ENCODE data around the gene KIF12. TPM values are rescaled to one million over a fixed set of nuclear protein-coding genes. Genes with fewer than 3 reads are reported as not detected.
A peak's percentile ranks its signal among the peaks of the same experiment; 100 is the strongest.

The KIF12 gene
- total RNA-seq, 1 donor from 2014 or later, result not detected

- intact Hi-C loops (cut with micrococcal nuclease), result no loop called here
- TF ChIP-seq CTCF (IDR thresholded peaks at IDR 0.05; ENCODE audit: borderline replicate concordance), result no peak
Measured at GRCh38 chr9:114098021-114098935, 814 bp downstream of the KIF12 start.

GRCh38 chr9:114097613-114098020, 1.5 kb downstream of the KIF12 start:
- H3K9me3 ChIP-seq (replicated peaks), result peaks cover 13% of the 10 kb centered on the region
- peaks cover 15% of the 10 kb centered on the region for H3K4me1 ChIP-seq
- DNase-seq, result no peak
- intact Hi-C loops (cut with micrococcal nuclease), result no loop called here
- H3K4me3 ChIP-seq, result peak overlapping the region; percentile 67
- H3K36me3 ChIP-seq, result no peaks in the 10 kb centered on the region
- H3K27me3 ChIP-seq (ENCODE audit: low read depth), result peaks cover 61% of the 10 kb centered on the region
- no peak for TF ChIP-seq CTCF (IDR thresholded peaks at IDR 0.05; ENCODE audit: borderline replicate concordance)
- no peak overlapping the region for H3K27ac ChIP-seq (replicated peaks)

More at GRCh38 chr9:114098021-114098935, 814 bp downstream of the KIF12 start:
- no peaks in the 10 kb centered on the region for H3K36me3 ChIP-seq
- no peak for DNase-seq
- H3K27ac ChIP-seq (replicated peaks), result no peak overlapping the region
- H3K4me1 ChIP-seq, result peaks cover 15% of the 10 kb centered on the region
- H3K9me3 ChIP-seq (replicated peaks), result peaks cover 14% of the 10 kb centered on the region
- peaks cover 56% of the 10 kb centered on the region for H3K27me3 ChIP-seq (ENCODE audit: low read depth)
- peak overlapping the region; percentile 67 for H3K4me3 ChIP-seq

GRCh38 chr9:114096866-114097612, 2.1 kb downstream of the KIF12 start:
- Histone ChIP-seq H3K27ac (replicated peaks) (no peak overlapping the region), H3K36me3 (no peaks in the 10 kb centered on the region), H3K4me1 (peaks cover 15% of the 10 kb centered on the region), H3K4me3 (no peak overlapping the region), H3K27me3 (ENCODE audit: low read depth) (peaks cover 66% of the 10 kb centered on the region), H3K9me3 (replicated peaks) (peaks cover 7% of the 10 kb centered on the region)
- TF ChIP-seq CTCF (IDR thresholded peaks at IDR 0.05; ENCODE audit: borderline replicate concordance), result no peak
- no peak for DNase-seq
- intact Hi-C loops (cut with micrococcal nuclease), result no loop called here

GRCh38 chr9:114096041-114096511, 3.0 kb downstream of the KIF12 start:
- DNase-seq, result no peak
- intact Hi-C loops (cut with micrococcal nuclease), result no loop called here
- Histone ChIP-seq H3K9me3 (replicated peaks) (no peaks in the 10 kb centered on the region), H3K27me3 (ENCODE audit: low read depth) (peaks cover 67% of the 10 kb centered on the region), H3K4me1 (peaks cover 15% of the 10 kb centered on the region), H3K4me3 (no peak overlapping the region), H3K27ac (replicated peaks) (no peak overlapping the region), H3K36me3 (no peaks in the 10 kb centered on the region)
- TF ChIP-seq CTCF (IDR thresholded peaks at IDR 0.05; ENCODE audit: borderline replicate concordance), result no peak

GRCh38 chr9:114094971-114095370, 4.1 kb downstream of the KIF12 start:
- no peak for TF ChIP-seq CTCF (IDR thresholded peaks at IDR 0.05; ENCODE audit: borderline replicate concordance)
- Histone ChIP-seq H3K27me3 (ENCODE audit: low read depth) (peaks cover 72% of the 10 kb centered on the region), H3K36me3 (no peaks in the 10 kb centered on the region), H3K4me1 (peaks cover 15% of the 10 kb centered on the region), H3K27ac (replicated peaks) (no peak overlapping the region), H3K9me3 (replicated peaks) (no peaks in the 10 kb centered on the region), H3K4me3 (no peak overlapping the region)
- intact Hi-C loops (cut with micrococcal nuclease), result no loop called here
- DNase-seq, result no peak
